PC-9 (cell line): ENCODE data around the gene LAMTOR2.
"Not testable (repeated sequence)": the region's sequence is repeated elsewhere in the genome, so short reads cannot be mapped to it uniquely, and the experiment has no call there.

Experiments used
- EZH2 ChIP-seq: fragments of 200-600 bp; sonication (generic); IDR thresholded peaks from 2 replicates; pipeline ENCODE4 v1.8.0; 2017; ENCODE audit warnings: antibody characterized with exemption, low read depth
- TF ChIP-seq, protein P1 (sequence below): fragments of 200-600 bp; sonication (generic); conservative IDR thresholded peaks from 2 replicates; pipeline ENCODE4 v1.6.1; 2017; ENCODE audit warnings: mixed run types, antibody characterized with exemption, mild to moderate bottlenecking, moderate library complexity

DNA sequence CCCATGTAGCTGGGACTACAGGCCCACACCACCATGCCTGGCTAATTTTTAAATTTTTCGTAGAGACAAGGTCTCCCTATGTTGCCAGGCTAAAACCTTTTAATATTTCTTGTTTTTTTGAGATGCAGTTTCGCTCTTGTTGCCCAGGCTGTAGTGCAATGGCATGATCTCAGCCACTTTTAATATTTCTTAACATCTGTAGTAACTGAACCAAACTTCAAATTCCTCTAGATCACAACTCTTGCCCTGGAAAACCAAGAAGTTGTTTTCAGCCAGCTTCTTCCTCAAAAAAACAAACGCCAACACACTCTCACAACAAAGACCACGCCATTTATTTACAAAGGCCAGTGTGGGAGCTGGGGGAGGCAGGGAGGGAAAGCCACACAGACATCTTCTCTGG is 19.6 kb upstream of the LAMTOR2 start:
- TF ChIP-seq, protein P1, sequence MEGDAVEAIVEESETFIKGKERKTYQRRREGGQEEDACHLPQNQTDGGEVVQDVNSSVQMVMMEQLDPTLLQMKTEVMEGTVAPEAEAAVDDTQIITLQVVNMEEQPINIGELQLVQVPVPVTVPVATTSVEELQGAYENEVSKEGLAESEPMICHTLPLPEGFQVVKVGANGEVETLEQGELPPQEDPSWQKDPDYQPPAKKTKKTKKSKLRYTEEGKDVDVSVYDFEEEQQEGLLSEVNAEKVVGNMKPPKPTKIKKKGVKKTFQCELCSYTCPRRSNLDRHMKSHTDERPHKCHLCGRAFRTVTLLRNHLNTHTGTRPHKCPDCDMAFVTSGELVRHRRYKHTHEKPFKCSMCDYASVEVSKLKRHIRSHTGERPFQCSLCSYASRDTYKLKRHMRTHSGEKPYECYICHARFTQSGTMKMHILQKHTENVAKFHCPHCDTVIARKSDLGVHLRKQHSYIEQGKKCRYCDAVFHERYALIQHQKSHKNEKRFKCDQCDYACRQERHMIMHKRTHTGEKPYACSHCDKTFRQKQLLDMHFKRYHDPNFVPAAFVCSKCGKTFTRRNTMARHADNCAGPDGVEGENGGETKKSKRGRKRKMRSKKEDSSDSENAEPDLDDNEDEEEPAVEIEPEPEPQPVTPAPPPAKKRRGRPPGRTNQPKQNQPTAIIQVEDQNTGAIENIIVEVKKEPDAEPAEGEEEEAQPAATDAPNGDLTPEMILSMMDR, result not testable (repeated sequence)
- TF ChIP-seq EZH2, result not testable (repeated sequence)
